Suppressor macrophage (primary cell): ENCODE measurements around the gene PLEKHG7.
"Not testable (repeated sequence)": the region's sequence is repeated elsewhere in the genome, so short reads cannot be mapped to it uniquely, and the experiment has no call there.

Experiments used
- DNase-seq, 4 experiments: peaks; one replicate each; pipeline ENCODE4 v3.0.0-alpha.2; 2020 to 2022
- total RNA-seq, 17 experiments: gene quantifications; one replicate each; lab custom pipeline; 2026; ENCODE audit warnings: mixed read lengths in 6 of 17, inconsistent platforms in 3 of 17; lab: John Stamatoyannopoulos, UW

Gene PLEKHG7
- total RNA-seq, result 0 to 2.9 (median 0) reads per million in 17 experiments

DNA sequence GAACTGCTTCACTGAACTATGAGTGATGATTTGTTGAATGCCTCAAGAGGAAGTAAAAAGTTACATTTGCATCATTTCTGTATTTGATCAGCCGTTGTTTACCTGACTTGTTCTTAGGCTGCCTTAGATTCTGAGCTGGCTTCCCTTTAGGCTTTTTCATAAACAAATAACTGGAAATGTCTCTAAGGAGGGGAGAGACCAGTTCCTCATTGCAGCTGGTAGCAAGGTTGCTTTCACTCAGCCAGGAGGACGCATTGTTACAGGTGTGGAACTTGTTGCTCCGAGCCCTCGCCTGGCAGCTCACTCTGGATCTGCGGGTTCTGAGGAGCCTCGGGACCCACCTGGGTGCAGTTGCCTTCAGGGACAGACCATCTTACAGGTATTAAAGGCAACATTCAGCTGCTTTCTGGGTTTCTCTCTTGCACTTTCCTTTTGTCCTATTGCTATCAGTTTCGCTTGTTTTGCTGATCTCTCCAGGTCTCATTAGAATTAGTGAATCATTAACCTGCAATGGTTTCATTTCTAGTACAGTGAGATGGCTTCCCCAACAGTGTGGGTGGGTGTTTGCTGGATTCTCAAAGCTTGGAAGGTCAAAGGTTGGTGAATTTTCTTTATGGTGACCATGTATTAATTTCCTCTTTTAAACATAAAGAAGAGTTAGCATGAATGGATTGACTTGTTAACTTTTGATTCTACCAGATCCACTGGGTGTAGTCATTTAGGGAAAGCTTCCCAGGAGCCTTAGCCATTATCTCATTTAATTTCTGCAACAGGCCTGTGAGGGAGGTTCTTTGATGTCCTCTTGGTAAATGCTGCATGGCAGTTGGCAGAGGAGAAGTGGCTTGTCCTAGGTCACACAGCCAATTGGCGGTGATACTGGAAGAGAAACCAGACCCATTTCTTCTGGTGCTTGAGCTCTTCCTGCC lies at the start of gene PLEKHG7:
Gene PLEKHG7, plus strand, starts transcription at position 236 of the 926 bp plus-strand sequence. CDS start 3,643 bp downstream, outside the sequence.
- DNase-seq, result no peak

GRCh38 chr12:92654256-92654655 lies 48.5 kb upstream of the PLEKHG7 start:
- DNase-seq, result not testable (repeated sequence)

DNA sequence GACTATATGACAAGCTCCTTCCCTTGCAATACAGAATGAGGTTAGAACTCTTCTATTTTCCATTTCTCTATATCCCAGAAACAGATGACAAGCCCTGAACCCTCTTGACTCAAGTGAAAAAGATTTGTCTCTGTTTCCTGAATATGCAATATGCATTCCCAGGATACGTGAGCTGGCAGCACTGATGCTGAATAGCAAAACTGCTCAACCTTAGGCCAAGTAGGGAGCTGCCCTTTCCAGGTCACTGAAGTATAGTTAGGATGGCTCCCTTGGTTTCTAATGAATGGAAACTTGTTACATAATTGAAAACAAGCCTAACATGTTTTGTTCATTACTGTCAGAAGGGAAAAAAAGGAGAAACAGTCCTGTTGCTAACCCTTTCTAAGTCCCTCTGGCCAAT lies 47.9 kb upstream of the PLEKHG7 start:
- DNase-seq, result no peak

DNA sequence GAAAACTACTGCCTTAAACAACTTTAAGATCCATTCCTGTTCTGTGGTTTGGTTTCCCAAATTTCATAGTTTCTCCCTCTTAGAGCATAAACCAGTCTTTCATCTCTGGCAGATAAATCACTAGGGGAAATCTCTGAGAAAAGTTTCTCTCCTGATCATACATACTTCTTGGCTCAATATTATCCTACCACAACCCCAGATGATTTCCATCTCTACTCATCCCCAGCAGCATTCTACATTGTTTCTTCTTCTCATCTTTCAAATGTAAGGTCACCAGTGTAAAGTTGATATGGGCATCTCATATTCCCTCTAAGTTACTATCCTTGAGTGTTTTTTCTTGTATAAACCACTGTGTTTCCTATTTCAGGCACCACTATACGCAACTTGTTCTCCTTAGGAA lies 45.9 kb upstream of the PLEKHG7 start:
- DNase-seq, result no peak

DNA sequence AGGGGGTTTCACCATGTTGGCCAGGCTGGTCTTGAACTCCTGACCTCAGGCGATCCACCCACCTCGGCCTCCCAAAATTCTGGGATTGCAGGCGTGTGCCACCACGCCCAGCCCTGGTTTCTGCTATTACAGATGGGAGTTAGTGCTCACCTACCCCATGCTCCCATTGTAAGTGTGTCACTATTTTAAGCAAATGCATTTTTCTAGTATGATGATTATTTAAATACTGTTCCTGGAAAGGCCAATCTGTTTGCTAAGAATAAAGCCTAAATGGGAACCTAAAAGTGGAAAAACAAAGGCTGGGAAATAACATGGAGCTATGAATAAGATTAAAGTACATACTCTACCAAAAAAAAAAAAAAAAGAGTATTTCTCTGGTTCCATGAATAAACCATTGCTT lies 45.0 kb upstream of the PLEKHG7 start:
- no peak for DNase-seq

DNA sequence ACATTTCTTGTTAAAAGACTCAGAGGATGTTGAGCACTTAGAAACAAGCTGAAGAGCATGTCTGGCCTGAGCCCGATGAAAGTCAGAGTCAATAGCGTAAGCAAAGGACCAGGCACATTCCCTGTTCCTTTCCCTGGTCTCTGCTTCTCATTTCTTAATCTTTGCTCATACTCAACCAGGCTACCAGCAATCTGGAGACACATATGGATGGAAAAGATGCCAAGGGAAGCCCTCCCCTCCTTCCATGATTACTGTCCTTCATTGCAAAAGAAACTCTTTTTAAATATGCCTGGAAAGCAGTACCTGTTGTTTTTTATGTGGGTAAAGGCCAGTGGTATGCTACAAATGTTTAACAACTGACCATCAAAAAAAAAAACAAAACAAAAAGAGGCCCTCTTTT lies 44.2 kb upstream of the PLEKHG7 start:
- DNase-seq, result no peak

- no peak for DNase-seq
These were observed 41.5 kb upstream of the PLEKHG7 start for GRCh38 chr12:92661269-92661668.

DNA sequence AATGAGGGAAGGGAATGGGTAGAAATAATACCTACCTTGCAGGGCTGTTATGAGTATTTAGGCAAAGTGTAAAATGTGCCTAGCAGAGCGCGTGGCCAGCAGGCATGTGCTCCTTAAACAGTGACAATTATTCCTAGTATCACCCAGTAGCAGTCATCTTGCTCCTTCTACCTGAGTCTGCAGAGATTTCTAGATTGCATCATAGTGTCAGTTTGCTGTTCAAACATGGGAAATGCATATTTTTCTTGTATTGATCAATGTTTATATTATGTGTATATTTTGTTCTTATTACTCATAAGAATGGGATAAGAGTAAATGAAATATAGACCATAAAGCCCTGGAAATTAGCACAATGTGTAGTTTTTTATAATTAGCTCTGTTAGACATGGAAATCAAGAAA lies 37.3 kb upstream of the PLEKHG7 start:
- DNase-seq, result no peak

DNA sequence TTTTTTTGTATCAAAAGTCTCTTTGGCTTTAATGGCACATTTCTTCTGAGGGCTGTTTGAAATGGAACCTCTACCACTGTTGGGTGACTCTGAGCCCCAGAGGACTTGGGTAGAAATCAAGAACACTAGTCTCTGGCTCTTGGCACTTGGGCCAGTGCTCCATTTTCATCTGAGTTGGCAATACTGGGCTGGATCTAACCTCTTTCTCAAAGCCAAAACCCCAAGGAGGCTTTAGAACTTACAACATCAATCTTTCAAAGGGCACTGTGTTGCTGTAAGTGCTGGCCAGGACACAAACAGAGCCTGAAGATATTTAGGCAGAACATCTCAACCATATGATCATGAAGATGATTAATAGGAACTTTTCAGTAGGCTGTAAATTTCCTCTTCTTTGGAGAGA lies 34.0 kb upstream of the PLEKHG7 start:
- no peak for DNase-seq

GRCh38 chr12:92671524-92671923 lies 31.3 kb upstream of the PLEKHG7 start:
- not testable (repeated sequence) for DNase-seq

DNA sequence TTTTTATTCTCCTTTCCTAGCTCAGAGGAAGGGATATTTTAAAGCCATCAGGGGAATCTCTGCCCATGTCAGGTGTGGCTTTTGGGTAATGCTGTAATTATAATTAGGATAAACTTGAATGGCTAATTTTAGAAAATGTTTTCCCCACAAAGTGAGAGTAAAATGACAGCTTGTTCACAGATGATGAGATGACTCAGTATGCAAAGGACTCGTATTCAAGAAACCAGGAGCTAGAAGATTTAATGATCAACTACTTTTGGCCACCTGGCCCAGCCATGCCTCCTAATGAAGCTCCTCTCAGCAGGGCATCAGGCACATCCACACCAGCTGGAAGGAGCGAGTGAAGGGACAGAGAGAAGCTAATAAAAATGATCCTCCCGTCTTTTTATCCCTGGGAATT lies 29.0 kb upstream of the PLEKHG7 start:
- DNase-seq, result no peak

DNA sequence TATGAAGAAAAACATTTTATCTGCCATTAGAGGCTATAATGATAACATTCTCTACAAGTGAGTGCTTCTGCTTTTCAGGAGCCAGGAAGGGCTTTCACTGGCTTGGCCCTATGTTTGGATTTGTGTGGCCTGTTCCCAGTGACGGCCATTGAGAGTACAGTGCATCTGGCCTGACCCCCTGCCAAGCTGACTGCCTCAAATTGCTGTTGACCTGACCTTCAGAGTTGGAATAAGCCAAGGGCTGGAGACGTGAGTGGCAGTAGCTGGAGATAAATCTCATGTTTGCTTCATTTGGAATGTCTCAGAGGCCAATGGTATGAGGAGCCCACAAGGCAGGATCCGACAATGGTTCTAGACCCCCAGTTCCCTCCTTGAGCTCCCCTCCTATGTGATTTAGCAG lies 28.3 kb upstream of the PLEKHG7 start:
- no peak for DNase-seq

DNA sequence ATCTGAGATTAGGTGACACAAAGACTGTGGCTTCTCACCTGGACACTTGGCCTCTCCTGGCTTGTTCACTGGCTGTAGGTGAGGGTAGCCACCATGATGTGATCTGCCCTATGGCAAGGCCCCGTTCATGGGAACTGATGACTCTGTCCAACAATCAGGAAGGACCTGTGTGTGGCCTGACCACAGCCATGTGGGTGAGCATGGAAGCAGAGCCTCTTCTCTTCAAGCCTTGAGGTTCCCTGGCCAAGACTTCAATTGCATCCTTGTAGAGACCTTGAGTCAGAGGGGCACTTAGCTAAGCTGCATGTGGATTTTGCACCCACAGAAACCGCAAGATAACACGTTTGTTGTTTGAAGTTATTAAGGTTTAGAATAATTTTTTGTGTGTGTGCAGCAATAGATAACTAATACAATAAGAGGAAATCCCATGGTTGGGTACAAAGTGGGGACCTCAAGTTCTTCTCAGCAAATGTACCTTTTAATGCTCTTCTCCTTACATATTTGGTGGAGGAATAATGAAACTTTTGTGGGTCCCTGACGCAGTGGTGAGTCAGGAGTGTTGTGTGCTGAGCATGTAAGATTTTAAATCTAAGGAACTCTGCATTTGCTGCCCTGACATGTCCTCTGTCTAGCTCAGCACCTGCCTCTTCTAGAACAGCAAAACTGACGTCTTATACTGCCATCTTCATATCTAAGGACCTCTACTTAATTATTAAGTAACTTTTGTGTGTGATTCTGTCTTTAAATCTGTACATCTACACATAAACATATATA lies 27.5 kb upstream of the PLEKHG7 start:
- DNase-seq, result no peak

DNA sequence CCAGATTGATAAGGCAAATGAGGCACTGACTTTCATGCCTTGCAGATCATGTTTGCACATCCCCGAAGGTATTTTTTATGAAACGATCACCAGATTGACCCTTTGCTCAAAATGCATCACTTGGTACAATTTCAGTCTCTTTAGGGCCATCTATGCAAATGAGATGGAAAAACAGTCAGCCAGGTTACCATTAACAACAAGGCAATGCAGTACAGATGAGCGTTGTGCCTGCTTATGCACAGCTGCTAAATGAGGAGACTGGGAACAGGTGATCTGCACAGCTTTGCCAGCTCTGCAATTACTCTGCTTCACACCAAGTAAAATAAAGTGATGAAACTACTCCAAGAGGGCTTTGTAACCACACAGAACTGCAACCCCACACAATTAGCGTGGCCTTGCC lies 26.1 kb upstream of the PLEKHG7 start:
- DNase-seq, result no peak

DNA sequence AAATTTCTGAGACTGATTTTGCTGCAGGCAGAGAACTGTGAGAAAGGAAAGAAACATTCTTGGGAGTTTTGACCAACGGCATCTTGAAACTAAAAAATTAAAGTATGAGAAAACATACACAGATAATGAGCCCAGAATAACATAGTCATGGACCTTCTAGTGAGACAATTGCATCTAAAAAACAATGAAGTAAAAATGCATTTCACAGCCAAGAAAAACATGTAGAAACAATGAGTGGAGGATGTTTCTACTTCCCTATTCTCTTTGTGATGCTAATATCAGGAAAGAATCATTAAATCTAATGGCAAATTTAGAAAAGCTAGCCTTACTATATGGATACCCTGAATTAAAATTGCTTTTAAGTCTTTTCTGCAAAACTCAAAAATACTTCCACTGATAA lies 12.2 kb upstream of the PLEKHG7 start:
- DNase-seq, result no peak

DNA sequence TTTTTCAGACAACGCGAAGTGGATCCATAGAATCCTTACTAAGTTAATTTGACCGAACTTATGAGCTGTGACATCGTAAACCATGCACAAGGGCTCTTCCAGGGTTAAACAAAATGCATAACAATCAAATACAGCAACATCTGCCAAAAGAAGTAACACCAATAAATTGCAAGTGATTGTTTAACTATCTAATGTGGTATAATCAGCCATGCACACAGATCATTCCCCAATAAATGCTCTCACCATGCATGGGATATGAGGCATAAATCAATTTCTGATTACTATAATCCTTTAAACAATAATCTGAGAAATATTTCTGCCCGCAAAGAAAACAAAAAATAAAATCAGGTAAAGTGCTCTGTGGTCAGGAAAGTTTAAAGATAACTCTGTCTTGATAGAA lies 7.7 kb upstream of the PLEKHG7 start:
- DNase-seq, result no peak

- no peak for DNase-seq
These were observed 7.2 kb upstream of the PLEKHG7 start for GRCh38 chr12:92695577-92695976.

DNA sequence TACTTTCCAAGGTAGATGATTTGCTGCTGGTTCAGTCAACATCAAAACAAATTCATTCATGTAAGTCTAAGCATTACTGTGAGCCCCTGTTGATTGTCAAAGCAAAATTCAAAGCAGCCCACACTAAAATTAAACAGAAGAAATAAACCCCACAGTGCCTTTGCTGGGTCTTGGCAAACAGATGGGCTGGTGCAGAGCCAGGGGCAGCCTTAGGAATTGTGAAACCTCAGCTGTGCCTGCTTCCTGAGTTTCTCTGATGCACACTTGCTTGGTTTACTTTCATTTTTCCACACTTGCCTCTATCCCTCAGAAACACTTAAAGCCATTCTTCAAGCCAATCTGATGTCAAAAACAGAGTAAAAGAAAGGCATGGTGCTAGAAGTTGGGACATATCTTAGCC lies 6.6 kb upstream of the PLEKHG7 start:
- peak in 2 of 4 experiments; percentile 9 to 12 for DNase-seq

- DNase-seq, result no peak
These were observed 4.3 kb upstream of the PLEKHG7 start for GRCh38 chr12:92698474-92698873.

- no peak for DNase-seq
These were observed 1.3 kb upstream of the PLEKHG7 start for GRCh38 chr12:92701441-92701840.

DNA sequence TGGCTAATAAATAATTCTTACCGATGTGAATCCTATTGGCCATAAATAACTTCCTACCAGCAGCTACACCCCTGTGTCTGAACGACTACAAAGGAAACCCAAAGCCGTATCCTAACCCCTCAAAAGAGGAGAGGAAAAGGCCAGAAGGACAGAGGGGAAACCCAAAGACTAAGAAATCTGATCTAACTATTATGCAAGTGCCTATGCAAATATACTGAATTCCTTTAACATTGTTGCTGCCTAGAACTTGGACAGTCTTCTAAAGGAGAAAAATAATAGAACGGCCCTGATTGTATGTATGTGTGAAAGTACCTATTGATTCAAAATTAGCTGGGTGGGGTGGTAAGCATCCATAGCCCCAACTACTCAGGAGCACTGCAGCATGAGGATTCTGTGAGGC lies 997 bp downstream of the PLEKHG7 start:
- DNase-seq, result no peak

- DNase-seq, result no peak
These were observed 3.8 kb downstream of the PLEKHG7 start for GRCh38 chr12:92706594-92706993.

DNA sequence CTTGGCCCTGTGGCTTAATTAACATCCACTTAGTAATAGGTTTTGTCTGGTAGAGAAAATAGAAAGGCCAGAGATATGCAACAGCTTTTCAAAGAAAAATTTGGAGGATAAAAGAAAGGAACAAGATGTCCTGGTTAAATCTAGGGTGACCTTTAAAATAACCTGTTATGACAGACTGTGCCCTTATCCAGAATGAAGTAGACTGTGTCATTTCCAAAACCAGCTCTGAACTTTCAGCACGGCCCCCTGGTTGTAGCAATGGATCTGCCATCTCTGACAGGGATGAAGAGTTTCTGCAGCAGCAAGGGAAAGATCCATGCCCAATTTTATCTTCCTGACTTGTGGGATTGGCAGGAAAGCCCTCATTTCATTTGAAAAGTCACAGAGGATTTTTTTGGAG lies 5.1 kb downstream of the PLEKHG7 start:
- DNase-seq, result no peak

DNA sequence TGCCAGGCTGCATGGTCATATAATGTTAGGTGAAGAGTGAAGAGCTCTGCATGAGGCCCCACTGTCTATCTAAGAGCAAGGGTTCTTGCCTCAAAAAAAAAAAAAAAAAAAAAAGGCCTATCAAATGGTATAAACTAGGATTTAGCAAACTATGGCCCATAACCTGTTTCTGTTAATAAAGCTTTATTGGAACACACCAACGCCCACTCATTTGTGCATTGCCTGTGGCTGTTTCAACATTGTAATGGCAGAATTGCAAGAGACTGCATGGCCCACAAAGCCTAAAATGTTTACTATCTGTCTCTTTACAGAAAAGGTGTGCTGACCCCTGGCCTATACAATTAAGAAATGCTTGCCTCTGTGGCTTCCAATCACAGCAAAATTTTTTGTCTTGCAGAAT lies 12.8 kb downstream of the PLEKHG7 start:
- no peak for DNase-seq
